GM19099 (cell line): Measurements from ENCODE around the gene USP6NL.

Experiments used
- POLR2A ChIP-seq: IDR thresholded peaks from 3 replicates; pipeline ENCODE4 v1.6.1; 2011; ENCODE audit warnings: low read depth; ENCODE audit not compliant: insufficient read length; ENCODE audit errors: extremely low read depth

The USP6NL gene

DNA sequence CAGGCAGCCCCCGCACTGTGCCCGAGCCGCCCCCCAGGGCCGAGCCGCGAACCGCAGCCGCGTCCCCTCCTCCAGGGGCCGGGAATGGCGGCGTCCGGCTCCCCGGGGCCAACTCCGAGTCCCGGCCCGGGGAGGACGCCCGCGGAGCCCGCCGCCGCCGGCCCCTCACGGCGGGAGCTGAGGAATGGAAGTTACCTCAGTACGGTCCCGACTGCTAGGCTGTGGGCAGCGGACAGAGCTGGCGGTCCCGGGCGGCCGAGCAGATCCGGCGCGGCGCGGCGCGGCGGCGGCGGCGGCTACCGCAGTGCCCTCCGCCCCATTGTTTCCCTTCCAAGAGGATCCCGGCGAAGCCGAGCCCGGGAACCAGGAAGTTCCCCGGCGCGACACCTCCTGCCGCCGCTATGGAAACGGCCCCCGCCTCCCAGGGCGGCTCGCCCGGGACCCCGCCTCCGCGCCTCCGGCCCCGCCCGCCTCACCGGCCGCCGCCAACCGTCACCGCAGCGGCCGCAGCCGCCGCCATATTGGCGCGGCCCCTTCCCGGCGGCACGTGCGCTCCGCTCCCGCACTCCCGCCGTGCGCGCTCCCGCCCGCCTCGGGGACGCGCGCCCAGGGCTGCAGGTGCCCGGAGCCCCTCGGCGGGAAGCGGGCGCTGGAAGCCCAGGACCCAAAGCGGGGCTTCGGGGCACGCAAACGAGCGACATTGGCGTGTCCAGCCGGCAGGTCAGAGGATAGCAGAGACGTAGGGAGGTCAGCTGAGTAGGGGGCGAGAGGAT, at the start of gene USP6NL:
Gene USP6NL, minus strand, starts transcription at position 403 of the 773 bp plus-strand sequence. CDS start 14,016 bp downstream, outside the sequence.
- peak; percentile 75 for TF ChIP-seq POLR2A

DNA sequence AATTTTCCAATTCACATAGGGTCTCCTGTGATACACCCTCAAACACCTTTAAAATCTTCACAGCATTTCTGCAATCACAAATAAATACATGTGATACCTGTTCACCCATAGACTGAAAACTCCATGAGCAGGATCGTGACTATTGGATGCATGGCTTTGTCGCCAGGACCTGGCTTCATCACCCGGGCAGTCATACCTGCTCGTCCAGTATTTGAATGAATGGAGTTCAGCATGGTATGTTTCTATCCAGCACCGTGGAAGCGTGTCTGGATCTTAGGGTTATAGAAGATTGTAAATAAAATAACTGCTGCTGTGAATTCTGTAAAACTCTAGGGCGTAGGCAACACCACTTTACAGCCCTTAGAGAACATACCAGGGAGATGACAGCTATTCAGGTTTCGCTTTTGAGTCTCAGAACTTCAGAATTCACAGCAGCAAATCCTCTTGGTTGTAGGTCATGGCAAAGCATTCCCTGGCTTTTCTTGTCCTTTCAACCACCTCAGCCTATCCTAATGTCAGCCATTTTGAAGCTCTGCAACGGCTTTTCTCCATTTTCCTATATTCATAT, 47.4 kb upstream of the USP6NL start:
- no peak for TF ChIP-seq POLR2A

GRCh38 chr10:11655836-11656235, 44.4 kb upstream of the USP6NL start:
- TF ChIP-seq POLR2A: no peak

DNA sequence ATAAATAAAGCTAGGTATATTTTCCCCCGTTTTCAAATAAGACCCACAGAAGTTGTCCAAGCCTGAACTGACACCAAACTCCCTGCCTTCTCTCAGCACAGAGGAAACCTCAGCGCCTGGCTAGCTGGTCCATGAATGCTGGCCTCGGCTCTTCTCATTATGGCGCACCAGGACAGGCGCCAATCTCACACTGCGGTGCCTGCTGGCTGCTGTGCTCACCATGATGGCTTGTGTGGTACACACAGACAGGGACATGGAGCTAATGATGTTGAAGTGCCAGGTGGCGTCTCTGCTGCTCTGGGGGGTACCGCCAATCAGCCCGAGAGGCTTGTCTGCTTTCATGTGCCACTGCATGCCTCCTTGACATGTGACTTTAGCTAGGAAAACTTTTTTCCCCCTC, 43.2 kb upstream of the USP6NL start:
- no peak for TF ChIP-seq POLR2A

DNA sequence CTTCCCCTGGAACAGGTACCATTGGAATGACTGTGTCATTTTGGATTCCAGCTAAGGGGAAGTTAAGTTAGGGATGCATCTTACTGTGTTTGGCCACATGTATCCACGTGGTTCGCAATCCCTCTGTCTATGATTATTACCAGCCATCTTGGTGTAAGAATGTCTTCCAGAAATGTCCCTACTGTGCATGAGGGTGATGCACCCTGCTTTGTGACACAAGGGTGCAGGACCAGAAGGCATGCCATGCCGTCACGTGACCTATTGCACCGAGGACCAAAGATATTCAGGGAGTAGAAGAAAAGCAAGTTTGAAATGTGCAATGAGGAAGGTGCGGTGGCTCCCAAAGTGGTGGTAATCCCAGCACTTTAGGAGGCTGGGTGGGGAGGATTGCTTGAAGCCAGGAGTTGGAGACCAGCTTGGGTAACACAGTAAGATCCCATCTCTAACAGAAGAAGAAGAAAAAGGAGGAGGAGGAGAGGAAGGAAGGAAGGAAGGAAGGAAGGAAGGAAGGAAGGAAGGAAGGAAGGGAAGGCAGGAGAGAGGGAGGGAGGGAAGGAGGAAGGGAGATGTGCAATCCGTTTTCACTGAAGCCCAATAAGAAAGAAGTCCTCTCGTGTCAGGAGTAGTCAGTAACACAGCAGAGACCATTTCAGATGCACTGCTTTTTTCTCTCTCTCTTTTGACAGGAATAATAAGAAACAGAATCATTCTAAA, 42.5 kb upstream of the USP6NL start:
- no peak for TF ChIP-seq POLR2A

GRCh38 chr10:11647676-11648075, 36.2 kb upstream of the USP6NL start:
- TF ChIP-seq POLR2A: no peak

DNA sequence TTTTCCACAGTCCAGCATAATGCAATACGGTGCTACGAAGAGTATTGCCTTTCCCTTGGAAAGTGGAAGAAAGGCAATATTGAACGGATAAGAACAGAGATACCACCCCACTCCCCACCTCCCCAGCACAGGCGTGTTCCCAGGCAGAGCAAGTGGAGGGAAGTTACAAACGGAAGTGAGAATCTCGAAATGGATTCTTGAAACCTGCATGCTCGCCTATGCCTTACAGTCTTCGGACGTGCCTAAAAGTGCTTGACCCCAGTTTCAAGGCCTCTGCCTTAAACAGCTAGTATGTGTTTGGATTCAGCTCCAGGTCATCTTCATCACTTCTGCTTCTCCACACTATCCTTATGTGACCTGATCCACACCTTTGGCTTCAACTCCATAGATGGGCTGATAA, 35.0 kb upstream of the USP6NL start:
- TF ChIP-seq POLR2A: no peak

DNA sequence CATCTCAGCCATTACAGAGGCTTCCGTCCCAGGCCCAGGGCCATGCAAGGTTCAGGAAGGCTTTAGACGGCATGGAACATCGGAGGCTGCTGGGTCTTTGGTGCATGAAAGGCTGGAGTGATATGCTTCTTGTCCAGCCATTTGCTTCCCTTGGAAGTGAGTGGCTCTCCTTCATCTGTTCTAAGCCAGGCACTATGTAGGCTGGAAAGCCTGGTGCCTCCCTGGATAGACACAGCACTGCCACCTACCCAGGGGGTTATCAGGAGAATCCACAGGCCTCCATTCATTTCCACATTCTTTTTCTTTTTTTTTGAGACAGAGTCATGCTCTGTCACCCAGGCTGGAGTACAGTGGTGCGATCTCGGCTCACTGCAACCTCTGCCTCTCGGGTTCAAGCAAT, 31.6 kb upstream of the USP6NL start:
- no peak for TF ChIP-seq POLR2A

GRCh38 chr10:11642566-11642965, 31.1 kb upstream of the USP6NL start:
- TF ChIP-seq POLR2A: no peak

DNA sequence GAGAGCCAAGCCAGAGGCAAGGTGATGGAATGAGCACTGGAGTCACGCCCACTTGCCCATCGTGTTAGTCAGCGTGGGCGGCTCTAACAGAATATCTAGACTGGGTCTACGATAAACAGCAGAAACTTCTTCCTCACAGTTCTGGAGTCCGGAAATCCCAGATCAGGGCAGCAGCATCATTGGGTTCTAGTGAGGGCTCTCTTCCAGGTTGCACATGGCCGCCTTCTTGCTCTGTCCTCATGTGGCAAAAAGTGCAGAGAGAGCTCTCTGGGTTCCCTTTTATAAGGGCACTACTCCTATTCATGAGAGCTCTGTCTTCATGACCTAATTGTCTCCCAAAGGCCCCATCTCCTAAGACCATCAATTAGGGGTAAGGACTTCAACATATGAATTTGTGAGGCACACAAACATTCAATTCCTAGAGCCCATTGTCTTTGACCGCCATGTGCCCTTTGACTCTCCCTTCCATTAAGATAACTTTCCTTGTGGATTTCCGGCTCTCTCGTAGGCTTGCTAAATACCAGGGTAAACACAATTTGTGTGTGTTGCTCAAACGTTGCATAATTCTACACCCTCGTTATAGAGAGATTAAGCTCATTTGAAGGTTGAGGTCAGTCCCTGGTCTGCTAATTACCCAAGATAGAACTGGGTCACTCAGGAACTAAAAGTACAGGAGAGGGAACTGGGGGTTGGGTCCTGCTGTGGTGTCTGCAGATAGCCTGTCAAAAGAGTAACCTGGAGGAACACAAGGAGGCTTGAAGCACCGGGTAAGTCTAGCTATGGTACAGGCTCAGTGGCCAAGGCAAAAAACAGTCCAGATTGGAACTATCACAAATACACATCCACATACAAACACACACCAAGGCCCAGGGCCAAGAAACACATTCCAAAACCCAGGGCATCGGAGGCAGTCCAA, 28.7 kb upstream of the USP6NL start:
- TF ChIP-seq POLR2A: no peak

DNA sequence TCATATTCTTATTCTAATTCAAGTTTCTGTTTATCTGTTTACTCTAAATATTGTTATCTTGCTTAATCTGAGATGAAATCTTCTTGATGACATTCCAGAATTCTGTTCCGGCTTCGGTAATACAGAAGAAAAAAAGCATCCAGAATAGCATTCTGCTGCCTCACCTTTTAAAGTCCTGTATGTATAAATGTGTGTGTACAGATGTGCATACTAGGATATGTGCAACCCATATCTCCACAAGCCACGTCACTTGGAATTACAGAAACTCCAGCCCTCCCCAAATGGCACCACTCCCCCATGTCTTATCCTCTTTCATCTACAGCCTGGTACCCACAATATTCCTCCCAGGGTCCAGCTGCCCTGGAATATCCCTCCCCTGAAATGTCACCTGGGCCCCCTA, 27.9 kb upstream of the USP6NL start:
- TF ChIP-seq POLR2A: no peak

GRCh38 chr10:11638055-11638698, 26.7 kb upstream of the USP6NL start:
- TF ChIP-seq POLR2A: no peak

- no peak for TF ChIP-seq POLR2A
Measured at GRCh38 chr10:11636697-11637303, 25.4 kb upstream of the USP6NL start.
